Activated naive CD4-positive, alpha-beta T cell treated with anti-CD3 and anti-CD28 coated beads, Interleukin-2, amount 50 U/mL, for 24 hours (primary cell): ENCODE data around the gene NUP155.
"Not testable (repeated sequence)": the region's sequence is repeated elsewhere in the genome, so short reads cannot be mapped to it uniquely, and the experiment has no call there.

Experiments
- H3K27ac Mint-ChIP-seq: one replicate; pipeline ENCODE4 v1.8.0; 2021; ENCODE audit warnings: mild to moderate bottlenecking, mixed read lengths
- H3K27me3 Mint-ChIP-seq: one replicate; pipeline ENCODE4 v1.8.0; 2021; ENCODE audit warnings: mixed read lengths
- H3K36me3 Mint-ChIP-seq: one replicate; pipeline ENCODE4 v1.8.0; 2021; ENCODE audit warnings: mixed read lengths
- H3K4me1 Mint-ChIP-seq: one replicate; pipeline ENCODE4 v1.8.0; 2021; ENCODE audit warnings: mixed read lengths
- H3K4me3 Mint-ChIP-seq: one replicate; pipeline ENCODE4 v1.8.0; 2021; ENCODE audit warnings: mild to moderate bottlenecking, mixed read lengths
- H3K9me3 Mint-ChIP-seq: one replicate; pipeline ENCODE4 v1.8.0; 2021; ENCODE audit warnings: mixed read lengths

The NUP155 gene

GRCh38 chr5:37319037-37319782 lies 51.7 kb downstream of the NUP155 start:
- Mint-ChIP-seq H3K36me3 (peaks cover 23% of the 10 kb centered on the region), H3K4me1 (no peaks in the 10 kb centered on the region), H3K27me3 (no peaks in the 10 kb centered on the region), H3K27ac (no peak overlapping the region), H3K4me3 (no peak overlapping the region), H3K9me3 (no peaks in the 10 kb centered on the region)

GRCh38 chr5:37316027-37316426 lies 54.9 kb downstream of the NUP155 start:
- Mint-ChIP-seq H3K27me3 (no peaks in the 10 kb centered on the region), H3K36me3 (peaks cover 27% of the 10 kb centered on the region), H3K4me3 (no peak overlapping the region), H3K9me3 (no peaks in the 10 kb centered on the region), H3K27ac (no peak overlapping the region), H3K4me1 (no peaks in the 10 kb centered on the region)

- no peaks in the 10 kb centered on the region for H3K9me3 Mint-ChIP-seq
- H3K27me3 Mint-ChIP-seq, result no peaks in the 10 kb centered on the region
Measured at GRCh38 chr5:37310360-37310759, 60.5 kb downstream of the NUP155 start.

GRCh38 chr5:37308793-37309192 lies 62.1 kb downstream of the NUP155 start:
- peaks cover 18% of the 10 kb centered on the region for H3K36me3 Mint-ChIP-seq
- H3K27ac Mint-ChIP-seq, result no peak overlapping the region
- H3K9me3 Mint-ChIP-seq, result no peaks in the 10 kb centered on the region

More at GRCh38 chr5:37310360-37310759, 60.5 kb downstream of the NUP155 start:
- Mint-ChIP-seq H3K36me3 (peaks cover 15% of the 10 kb centered on the region), H3K4me1 (no peaks in the 10 kb centered on the region), H3K27ac (peak overlapping the region; percentile 41), H3K4me3 (no peak overlapping the region)

GRCh38 chr5:37304888-37305287 lies 66.0 kb downstream of the NUP155 start:
- H3K36me3 Mint-ChIP-seq, result peaks cover 11% of the 10 kb centered on the region
- no peak overlapping the region for H3K27ac Mint-ChIP-seq
- no peak overlapping the region for H3K4me3 Mint-ChIP-seq
- H3K9me3 Mint-ChIP-seq, result no peaks in the 10 kb centered on the region
- H3K27me3 Mint-ChIP-seq, result no peaks in the 10 kb centered on the region
- H3K4me1 Mint-ChIP-seq, result no peaks in the 10 kb centered on the region

More at GRCh38 chr5:37308793-37309192, 62.1 kb downstream of the NUP155 start:
- Mint-ChIP-seq H3K27me3 (no peaks in the 10 kb centered on the region), H3K4me3 (no peak overlapping the region), H3K4me1 (no peaks in the 10 kb centered on the region)

GRCh38 chr5:37296313-37296712 lies 74.6 kb downstream of the NUP155 start:
- H3K36me3 Mint-ChIP-seq, result peaks cover 21% of the 10 kb centered on the region

GRCh38 chr5:37283214-37283820 lies 87.6 kb downstream of the NUP155 start:
- Mint-ChIP-seq H3K36me3 (peaks cover 11% of the 10 kb centered on the region), H3K27ac (no peak overlapping the region), H3K4me3 (no peak overlapping the region), H3K4me1 (no peaks in the 10 kb centered on the region), H3K9me3 (peaks cover 11% of the 10 kb centered on the region), H3K27me3 (peaks cover 8% of the 10 kb centered on the region)

More at GRCh38 chr5:37296313-37296712, 74.6 kb downstream of the NUP155 start:
- H3K4me1 Mint-ChIP-seq, H3K27ac Mint-ChIP-seq, H3K27me3 Mint-ChIP-seq, H3K9me3 Mint-ChIP-seq, H3K4me3 Mint-ChIP-seq: not testable (repeated sequence)

GRCh38 chr5:37275511-37275910 lies 95.4 kb downstream of the NUP155 start:
- Mint-ChIP-seq H3K4me3 (no peak overlapping the region), H3K9me3 (peaks cover 5% of the 10 kb centered on the region), H3K27me3 (peaks cover 2% of the 10 kb centered on the region), H3K4me1 (no peaks in the 10 kb centered on the region), H3K36me3 (peaks cover 3% of the 10 kb centered on the region), H3K27ac (no peak overlapping the region)

GRCh38 chr5:37272511-37272910 lies 98.4 kb downstream of the NUP155 start:
- Mint-ChIP-seq H3K9me3 (peaks cover 7% of the 10 kb centered on the region), H3K27me3 (no peaks in the 10 kb centered on the region), H3K27ac (no peak overlapping the region), H3K36me3 (peaks cover 3% of the 10 kb centered on the region), H3K4me3 (no peak overlapping the region), H3K4me1 (no peaks in the 10 kb centered on the region)

GRCh38 chr5:37268100-37268499 lies 102.8 kb downstream of the NUP155 start:
- H3K9me3 Mint-ChIP-seq, H3K36me3 Mint-ChIP-seq, H3K27me3 Mint-ChIP-seq, H3K4me1 Mint-ChIP-seq, H3K4me3 Mint-ChIP-seq, H3K27ac Mint-ChIP-seq: not testable (repeated sequence)

GRCh38 chr5:37255774-37256358 lies 115.0 kb downstream of the NUP155 start:
- no peaks in the 10 kb centered on the region for H3K4me1 Mint-ChIP-seq
- H3K4me3 Mint-ChIP-seq, result no peak overlapping the region
- H3K27ac Mint-ChIP-seq, result no peak overlapping the region
- no peaks in the 10 kb centered on the region for H3K9me3 Mint-ChIP-seq
- no peaks in the 10 kb centered on the region for H3K36me3 Mint-ChIP-seq
- H3K27me3 Mint-ChIP-seq, result no peaks in the 10 kb centered on the region

- Mint-ChIP-seq H3K9me3 (no peaks in the 10 kb centered on the region), H3K27ac (no peak overlapping the region), H3K4me1 (peaks cover 3% of the 10 kb centered on the region), H3K4me3 (no peak overlapping the region), H3K27me3 (no peaks in the 10 kb centered on the region), H3K36me3 (no peaks in the 10 kb centered on the region)
Measured at GRCh38 chr5:37254581-37254980, 116.3 kb downstream of the NUP155 start.

GRCh38 chr5:37251665-37252064 lies 119.2 kb downstream of the NUP155 start:
- no peaks in the 10 kb centered on the region for H3K9me3 Mint-ChIP-seq
- no peaks in the 10 kb centered on the region for H3K27me3 Mint-ChIP-seq
- H3K4me1 Mint-ChIP-seq, result peaks cover 12% of the 10 kb centered on the region
- no peaks in the 10 kb centered on the region for H3K36me3 Mint-ChIP-seq
- H3K4me3 Mint-ChIP-seq, result no peak overlapping the region
- H3K27ac Mint-ChIP-seq, result no peak overlapping the region

GRCh38 chr5:37249815-37250164 lies 121.1 kb downstream of the NUP155 start:
- H3K9me3 Mint-ChIP-seq, result no peaks in the 10 kb centered on the region
- peaks cover 17% of the 10 kb centered on the region for H3K4me1 Mint-ChIP-seq
- no peaks in the 10 kb centered on the region for H3K27me3 Mint-ChIP-seq
- H3K4me3 Mint-ChIP-seq, result peak overlapping the region; percentile 91
- H3K27ac Mint-ChIP-seq, result peak overlapping the region; percentile 59
- no peaks in the 10 kb centered on the region for H3K36me3 Mint-ChIP-seq

- no peaks in the 10 kb centered on the region for H3K9me3 Mint-ChIP-seq
Measured at GRCh38 chr5:37248970-37249814, 121.7 kb downstream of the NUP155 start, which contains the start of gene CPLANE1. TSS of gene CPLANE1 (minus strand) at chr5:37249376. CDS start at chr5:37247698, 1,678 bp downstream.

More at GRCh38 chr5:37248970-37249814, 121.7 kb downstream of the NUP155 start, which contains the start of gene CPLANE1:
- H3K27me3 Mint-ChIP-seq, result no peaks in the 10 kb centered on the region
- peak within 1 kb of the TSS; percentile 91 for H3K4me3 Mint-ChIP-seq
- peaks cover 17% of the 10 kb centered on the region for H3K4me1 Mint-ChIP-seq
- peak within 1 kb of the TSS; percentile 59 for H3K27ac Mint-ChIP-seq
- no peaks in the 10 kb centered on the region for H3K36me3 Mint-ChIP-seq
